ENCODE measurements around the gene IGSF3. TPM values are rescaled to one million over a fixed set of nuclear protein-coding genes. Genes with fewer than 3 reads are reported as not detected.

Gene IGSF3
- total and polyA plus RNA-seq, 7 donors: 0.34 to 1.2 (median 0.49) TPM

- 90 to 95% (median 93%) methylated on average over 13 of the region's 13 CpGs for WGBS, 3 donors
- intact Hi-C loops (cut with DNase I): no loop called here
- no peak for DNase-seq
- ATAC-seq: no peak
- H3K9me3 ChIP-seq: no peaks in the 10 kb centered on the region
- H3K4me3 ChIP-seq: no peak overlapping the region
- H3K4me1 ChIP-seq: no peaks in the 10 kb centered on the region
- H3K27ac ChIP-seq: no peak overlapping the region
- no peaks in the 10 kb centered on the region for H3K27me3 ChIP-seq (ENCODE audit: insufficient read depth in 3 of 3, low read length in 2 of 3)
- peaks cover 4 to 28% of the 10 kb centered on the region in 2 donors for H3K36me3 ChIP-seq (ENCODE audit: insufficient read depth in 1 of 2, low read depth in 1 of 2)
- no peak for TF ChIP-seq CTCF (IDR thresholded peaks at IDR 0.05)
Observed at GRCh38 chr1:116531917-116532316, 135.6 kb downstream of the IGSF3 start.

GRCh38 chr1:116529681-116530080 is 137.9 kb downstream of the IGSF3 start:
- H3K9me3 ChIP-seq: no peaks in the 10 kb centered on the region
- 93 to 95% (median 93%) methylated on average over 3 of the region's 3 CpGs for WGBS, 3 donors
- TF ChIP-seq CTCF (IDR thresholded peaks at IDR 0.05): no peak
- intact Hi-C loops (cut with DNase I): no loop called here
- no peak overlapping the region for H3K4me3 ChIP-seq
- ATAC-seq: no peak
- no peaks in the 10 kb centered on the region for H3K4me1 ChIP-seq
- H3K27me3 ChIP-seq (ENCODE audit: insufficient read depth in 3 of 3, low read length in 2 of 3): no peaks in the 10 kb centered on the region
- H3K27ac ChIP-seq: no peak overlapping the region
- peaks cover 4 to 16% of the 10 kb centered on the region in 2 donors for H3K36me3 ChIP-seq (ENCODE audit: insufficient read depth in 1 of 2, low read depth in 1 of 2)
- DNase-seq: no peak

- intact Hi-C loops (cut with DNase I): no loop called here
- H3K4me3 ChIP-seq: no peak overlapping the region
- no peak overlapping the region for H3K27ac ChIP-seq
- ATAC-seq (no peak), DNase-seq (no peak)
- H3K9me3 ChIP-seq: no peaks in the 10 kb centered on the region
- H3K4me1 ChIP-seq: no peaks in the 10 kb centered on the region
- no peak for TF ChIP-seq CTCF (IDR thresholded peaks at IDR 0.05)
- 88 to 93% (median 91%) methylated on average over 3 of the region's 3 CpGs for WGBS, 3 donors
- peaks cover 4 to 11% of the 10 kb centered on the region in 2 donors for H3K36me3 ChIP-seq (ENCODE audit: insufficient read depth in 1 of 2, low read depth in 1 of 2)
- no peaks in the 10 kb centered on the region for H3K27me3 ChIP-seq (ENCODE audit: insufficient read depth in 3 of 3, low read length in 2 of 3)
Observed at GRCh38 chr1:116529199-116529631, 138.3 kb downstream of the IGSF3 start.

GRCh38 chr1:116528329-116529083 is 139.0 kb downstream of the IGSF3 start:
- Histone ChIP-seq H3K27me3 (ENCODE audit: insufficient read depth in 3 of 3, low read length in 2 of 3) (no peaks in the 10 kb centered on the region), H3K9me3 (no peaks in the 10 kb centered on the region), H3K27ac (no peak overlapping the region), H3K4me1 (no peaks in the 10 kb centered on the region), H3K36me3 (ENCODE audit: insufficient read depth in 1 of 2, low read depth in 1 of 2) (peaks cover 3 to 4% of the 10 kb centered on the region in 2 donors), H3K4me3 (no peak overlapping the region)
- ATAC-seq: no peak
- no peak for DNase-seq
- intact Hi-C loops (cut with DNase I): no loop called here
- TF ChIP-seq CTCF (IDR thresholded peaks at IDR 0.05): no peak
- 94 to 100% (median 98%) methylated on average over 1 of the region's 1 CpG for WGBS, 3 donors

GRCh38 chr1:116525440-116525839 is 142.1 kb downstream of the IGSF3 start:
- DNase-seq (no peak), ATAC-seq (no peak)
- Histone ChIP-seq H3K27ac (no peak overlapping the region), H3K9me3 (no peaks in the 10 kb centered on the region), H3K36me3 (ENCODE audit: insufficient read depth in 1 of 2, low read depth in 1 of 2) (no peaks in the 10 kb centered on the region), H3K4me1 (no peaks in the 10 kb centered on the region), H3K27me3 (ENCODE audit: insufficient read depth in 3 of 3, low read length in 2 of 3) (no peaks in the 10 kb centered on the region), H3K4me3 (no peak overlapping the region)
- WGBS, 3 donors: 95 to 99% (median 98%) methylated on average over 2 of the region's 2 CpGs
- no peak for TF ChIP-seq CTCF (IDR thresholded peaks at IDR 0.05)
- intact Hi-C loops (cut with DNase I): no loop called here

All from psoas muscle (tissue), 8 donors.